GM12878 (cell line): ENCODE measurements around the gene C16orf87. TPM values are rescaled to one million over a fixed set of nuclear protein-coding genes. Genes with fewer than 3 reads are reported as not detected.

Experiments used
- ATAC-seq: fragments of 200-7000 bp; cut with Tn5 transposase; 3 replicates; pipeline ENCODE4 v1.9.1; 2020; ENCODE audit warnings: mild to moderate bottlenecking, moderate library complexity
- BruUV-seq: library from RNA; stranded (reverse); fragments of 400-500 nt; replicated peaks from 2 replicates; lab custom pipeline; 2021; lab: Mats Ljungman, UMichigan
- CTCF ChIA-PET: fragments of 300-600 bp; sonication (Branson Sonifier 250); formaldehyde crosslinking; extraction: SDS; loops from one replicate; lab custom pipeline; 2021; ENCODE audit warnings: inconsistent platforms; lab: Yijun Ruan, JAX
- POLR2A ChIA-PET: fragments of 350-600 bp; formaldehyde crosslinking; extraction: SDS; loops from one replicate; lab custom pipeline; 2021; ENCODE audit warnings: inconsistent platforms; lab: Charles Lee
- RAD21 ChIA-PET: fragments of 300-600 bp; sonication (Branson Sonifier 250); formaldehyde crosslinking; loops from one replicate; lab custom pipeline; 2023; ENCODE audit warnings: antibody characterized with exemption; ENCODE audit not compliant: unreplicated experiment; lab: Charles Lee
- SMC1A ChIA-PET: fragments of 300-600 bp; sonication (Branson Sonifier 250); formaldehyde crosslinking; loops from one replicate; lab custom pipeline; 2023; ENCODE audit not compliant: unreplicated experiment, uncharacterized antibody; lab: Charles Lee
- DNase-seq: peaks from one replicate; pipeline ENCODE4 v3.0.0-alpha.2; 2011; ENCODE audit warnings: low read depth, low spot score
- FAIRE-seq: peaks from 3 replicates; lab custom pipeline; 2011; peaks lifted over from hg19 to GRCh38; lab: Jason Lieb, UNC
- H2AFZ ChIP-seq: 2 replicates; pipeline ENCODE4 v1.6.0; 2011; ENCODE audit warnings: low read depth, low read length, control low read depth; ENCODE audit not compliant: control insufficient read depth
- H3K27ac ChIP-seq: 2 replicates; pipeline ENCODE4 v1.5.1; 2011; ENCODE audit warnings: control low read depth; ENCODE audit not compliant: control insufficient read depth, insufficient read depth
- H3K27me3 ChIP-seq, 2 experiments: replicated peaks in 1 of 2; 2 replicates each; pipeline versions ENCODE4 v1.6.0 to v1.6.1; 2011; ENCODE audit warnings: low read length in 1 of 2; ENCODE audit not compliant: control insufficient read depth in 2 of 2, insufficient read depth in 2 of 2
- H3K36me3 ChIP-seq, 2 experiments: 2 replicates each; pipeline ENCODE4 v1.5.1; 2011; ENCODE audit warnings: low read length in 1 of 2; ENCODE audit not compliant: control insufficient read depth in 2 of 2, insufficient read depth in 2 of 2
- H3K4me1 ChIP-seq: 2 replicates; pipeline ENCODE4 v1.6.1; 2011; ENCODE audit warnings: mild to moderate bottlenecking, low read length, moderate library complexity, mixed read lengths; ENCODE audit not compliant: control insufficient read depth, insufficient read depth
- H3K4me2 ChIP-seq: 2 replicates; pipeline ENCODE4 v1.6.0; 2011; ENCODE audit warnings: control low read depth; ENCODE audit not compliant: control insufficient read depth, insufficient read depth
- H3K4me3 ChIP-seq: fragments of 200-600 bp; sonication (generic); 2 replicates; pipeline ENCODE4 v1.5.1; 2016
- H3K79me2 ChIP-seq: 2 replicates; pipeline ENCODE4 v1.6.0; 2011; ENCODE audit warnings: low read length; ENCODE audit not compliant: control insufficient read depth, insufficient read depth
- H3K9ac ChIP-seq: 2 replicates; pipeline ENCODE4 v1.8.0; 2011; ENCODE audit warnings: low read length, control low read depth, mixed read lengths; ENCODE audit not compliant: control insufficient read depth, insufficient read depth
- H3K9me3 ChIP-seq: replicated peaks from 3 replicates; pipeline ENCODE4 v1.5.1; 2011; ENCODE audit warnings: mild to moderate bottlenecking, low read length; ENCODE audit not compliant: control insufficient read depth, insufficient read depth
- H4K20me1 ChIP-seq: 2 replicates; pipeline ENCODE4 v1.6.0; 2011; ENCODE audit not compliant: control insufficient read depth, insufficient read depth
- CREM ChIP-seq: IDR thresholded peaks from 2 replicates; pipeline ENCODE4 v1.6.1; 2014; ENCODE audit warnings: antibody characterized with exemption, low read depth
- ESRRA ChIP-seq: IDR thresholded peaks from 2 replicates; pipeline ENCODE4 v1.6.1; 2012; ENCODE audit warnings: mild to moderate bottlenecking, low read length, improper control_type of control experiment
- FOXM1 ChIP-seq: IDR thresholded peaks from 2 replicates; pipeline ENCODE4 v1.6.1; 2012; ENCODE audit warnings: low read depth, mild to moderate bottlenecking, inconsistent platforms, low read length, moderate library complexity
- HCFC1 ChIP-seq: fragments of 150-350 bp; IDR thresholded peaks from 2 replicates; pipeline ENCODE4 v1.6.1; 2014; ENCODE audit warnings: low read length
- HDGF ChIP-seq: fragments of 450-650 bp; IDR thresholded peaks from 2 replicates; pipeline ENCODE4 v1.6.1; 2016; ENCODE audit warnings: antibody characterized with exemption
- IRF4 ChIP-seq: IDR thresholded peaks from 2 replicates; pipeline ENCODE4 v1.6.1; 2011; ENCODE audit warnings: low read depth, low read length
- NR2F1 ChIP-seq: fragments of 450-650 bp; conservative IDR thresholded peaks from 2 replicates; pipeline ENCODE4 v1.6.1; 2017; ENCODE audit warnings: mild to moderate bottlenecking
- POLR2A ChIP-seq: IDR thresholded peaks from 2 replicates; pipeline ENCODE4 v1.6.1; 2011; ENCODE audit warnings: low read depth, mild to moderate bottlenecking, low read length
- POLR2AphosphoS5 ChIP-seq: IDR thresholded peaks from 2 replicates; pipeline ENCODE4 v1.6.1; 2011; ENCODE audit warnings: mild to moderate bottlenecking, low read length, inconsistent platforms
- RB1 ChIP-seq: fragments of 450-650 bp; formaldehyde crosslinking; IDR thresholded peaks from 2 replicates; pipeline ENCODE4 v1.6.1; 2017; ENCODE audit warnings: mild to moderate bottlenecking, borderline replicate concordance
- RUNX3 ChIP-seq: IDR thresholded peaks from 2 replicates; pipeline ENCODE4 v1.6.1; 2012; ENCODE audit warnings: low read length, inconsistent platforms
- SMAD1 ChIP-seq: fragments of 450-650 bp; IDR thresholded peaks from 2 replicates; pipeline ENCODE4 v1.6.1; 2018; ENCODE audit warnings: mild to moderate bottlenecking, low read depth; ENCODE audit not compliant: partially characterized antibody
- YBX1 ChIP-seq: fragments of 450-650 bp; IDR thresholded peaks from 2 replicates; pipeline ENCODE4 v1.6.1; 2016; ENCODE audit warnings: antibody characterized with exemption
- YY1 ChIP-seq: IDR thresholded peaks from 2 replicates; pipeline ENCODE4 v1.6.1; 2011; ENCODE audit warnings: low read depth, mild to moderate bottlenecking, low read length
- ZNF217 ChIP-seq: fragments of 450-650 bp; IDR thresholded peaks from 2 replicates; pipeline ENCODE4 v1.6.1; 2017; ENCODE audit warnings: antibody characterized with exemption, mild to moderate bottlenecking
- ZSCAN29 ChIP-seq: fragments of 450-650 bp; IDR thresholded peaks from 2 replicates; pipeline ENCODE4 v1.6.1; 2017; ENCODE audit warnings: mild to moderate bottlenecking, moderate library complexity
- WGBS: methylation state at CpG from one replicate; pipeline ENCODE4 v1.1.6; 2016; ENCODE audit warnings: low lambda C conversion rate; ENCODE audit not compliant: insufficient replicate concordance, insufficient coverage; ENCODE audit errors: missing lambda C conversion rate; 5-methylcytosine and 5-hydroxymethylcytosine counted together
- in situ Hi-C: fragments of 300-500 bp; cut with MboI; formaldehyde crosslinking; loops from 9 replicates; pipeline ENCODE4 v1.14.3; 2018; ENCODE audit warnings: mixed read lengths
- intact Hi-C: fragments of 100-400 bp; cut with micrococcal nuclease; formaldehyde crosslinking; loops from one replicate; pipeline ENCODE4 v1.14.2; 2022; ENCODE audit not compliant: unreplicated experiment
- polyA plus RNA-seq, 11 experiments: library from polyadenylated mRNA; depleted of rRNA in 4 of 11; unstranded in 6 of 11; stranded (reverse) in 5 of 11; fragments of >200 nt; fragmentation: Nextera tagmentation in 4 of 11; fragmentation: Illumina TruSeq in 1 of 11; extraction: Ambion mirVana in 4 of 11; extraction: Trizol in 1 of 11; gene quantifications; 1 replicate in 1 of 11; 2 replicates in 10 of 11; pipeline versions ENCODE4 v1.2.1 to v1.2.3, GENCODE V29; 2011 to 2016; ENCODE audit warnings: inconsistent platforms in 2 of 11, missing spikeins in 2 of 11, low read depth in 1 of 11
- total RNA-seq, 4 experiments: library from RNA; depleted of rRNA in 3 of 4; stranded (reverse); fragments of >200 nt in 3 of 4; fragmentation: Illumina TruSeq in 1 of 4; extraction: Trizol in 1 of 4; gene quantifications; 2 replicates each; pipeline versions ENCODE4 v1.2.1 to v1.2.3, GENCODE V29; 2013 to 2021
- TF ChIP-seq, protein P1 (sequence below): IDR thresholded peaks from 2 replicates; pipeline ENCODE4 v1.6.1; 2012; ENCODE audit warnings: low read depth, low read length, improper control_type of control experiment
- TF ChIP-seq, protein P2 (sequence below): fragments of 450-650 bp; IDR thresholded peaks from 2 replicates; pipeline ENCODE4 v1.6.1; 2016; ENCODE audit warnings: mild to moderate bottlenecking, moderate library complexity, borderline replicate concordance

C16orf87 gene
- total and polyA plus RNA-seq, 10 of the 15 experiments (the other 5 are each of a cell fraction or from before 2014, with no cell fraction given): 18.4 to 72.6 (median 31.0) TPM

DNA sequence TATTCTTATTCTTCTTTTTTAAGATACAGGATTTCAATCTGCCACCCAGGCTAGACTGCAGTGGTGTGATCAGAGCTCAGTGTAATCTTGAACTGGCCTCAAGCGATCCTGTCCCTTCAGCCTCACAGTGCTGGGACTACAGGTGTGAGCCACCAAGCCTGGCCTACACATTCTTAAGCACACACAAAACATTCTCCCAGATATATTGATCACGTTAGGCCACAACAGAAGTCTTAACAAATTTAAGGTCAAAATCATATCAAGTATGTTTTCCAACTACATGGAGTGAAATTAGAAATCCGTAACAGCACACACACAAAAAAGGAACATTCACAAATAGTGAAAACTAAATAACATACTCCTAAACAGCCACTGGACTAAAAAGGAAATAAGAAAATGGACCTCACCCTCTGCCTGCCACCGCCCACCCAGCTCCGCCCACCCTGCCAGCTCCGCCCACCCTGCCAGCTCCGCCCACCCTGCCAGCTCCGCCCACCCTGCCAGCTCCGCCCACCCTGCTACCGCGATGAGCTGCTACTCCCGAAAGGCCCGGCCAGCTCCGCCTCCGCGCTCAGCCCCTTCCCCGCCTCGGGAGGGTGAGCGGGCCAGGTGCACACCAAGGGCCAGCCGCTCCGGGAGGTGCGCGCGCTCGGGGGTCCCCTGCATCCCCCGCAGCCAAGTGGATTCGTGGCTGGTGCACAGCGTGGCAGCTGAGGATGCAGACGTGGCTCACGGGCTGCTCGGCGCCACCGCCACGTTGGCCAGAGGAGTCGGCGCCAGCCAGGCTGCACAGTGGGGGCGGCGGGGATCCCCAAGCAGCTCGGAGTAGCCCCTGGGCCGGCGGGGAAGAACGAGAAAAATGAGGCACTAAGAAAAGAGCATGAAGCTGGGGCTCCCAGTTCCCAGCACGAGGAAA, 41.2 kb downstream of the C16orf87 start:
- SMC1A ChIA-PET: interaction anchor here (0.9 to 6.8 kb wide), 16 partner anchors 11 to 116 kb away, joined by 3 to 40 read pairs (median 6); partner anchors contain the start of gene C16orf87
- DNase-seq (peak; percentile 57), ATAC-seq (peak; percentile 93), FAIRE-seq (no peak)
- no peaks in the 10 kb centered on the region for H3K27me3 ChIP-seq
- peak overlapping the region; percentile 99 for H3K4me2 ChIP-seq
- peak overlapping the region; percentile 70 for H3K9ac ChIP-seq
- peaks cover 5% of the 10 kb centered on the region; the same call in 1 of the 2 replicates for H3K79me2 ChIP-seq
- CTCF ChIA-PET: interaction anchor here (1.0 to 8.9 kb wide), 9 partner anchors 11 to 116 kb away, joined by 3 to 79 read pairs (median 7); no protein-coding TSS in a partner anchor
- intact Hi-C loops (loop anchor here (5.0 kb wide), 2 partner anchors 38 to 102 kb away; partner anchors contain the start of genes ORC6 and VPS35), in situ Hi-C loops (no loop called here)
- no peaks in the 10 kb centered on the region; a peak in 1 of 4 replicates for H3K36me3 ChIP-seq
- RAD21 ChIA-PET: interaction anchor here (0.6 to 4.8 kb wide), 20 partner anchors 11 to 116 kb away, joined by 3 to 30 read pairs (median 5); partner anchors contain the start of gene C16orf87
- POLR2A ChIA-PET: interaction anchor here (0.5 to 3.3 kb wide), 12 partner anchors 10 to 1542 kb away, joined by 3 to 20 read pairs (median 6); partner anchors contain the start of gene C16orf87
- peak overlapping the region; percentile 73 for H3K4me3 ChIP-seq
- peaks cover 11% of the 10 kb centered on the region; the same call in 2 of the 3 replicates for H3K9me3 ChIP-seq
- H3K27ac ChIP-seq: peak overlapping the region; percentile 91
- H3K4me1 ChIP-seq: peaks cover 43% of the 10 kb centered on the region
- no peaks in the 10 kb centered on the region for H4K20me1 ChIP-seq
- peak overlapping the region; percentile 85 for H2AFZ ChIP-seq
- 1% methylated on average over 37 of the region's 43 CpGs for WGBS
- BruUV-seq: TSS peak; percentile 97
- TF ChIP-seq YY1: peak; percentile 50; the same call in 1 of the 2 replicates
- TF ChIP-seq ZSCAN29: no peak
- no peak for TF ChIP-seq HCFC1
- TF ChIP-seq, protein P1, sequence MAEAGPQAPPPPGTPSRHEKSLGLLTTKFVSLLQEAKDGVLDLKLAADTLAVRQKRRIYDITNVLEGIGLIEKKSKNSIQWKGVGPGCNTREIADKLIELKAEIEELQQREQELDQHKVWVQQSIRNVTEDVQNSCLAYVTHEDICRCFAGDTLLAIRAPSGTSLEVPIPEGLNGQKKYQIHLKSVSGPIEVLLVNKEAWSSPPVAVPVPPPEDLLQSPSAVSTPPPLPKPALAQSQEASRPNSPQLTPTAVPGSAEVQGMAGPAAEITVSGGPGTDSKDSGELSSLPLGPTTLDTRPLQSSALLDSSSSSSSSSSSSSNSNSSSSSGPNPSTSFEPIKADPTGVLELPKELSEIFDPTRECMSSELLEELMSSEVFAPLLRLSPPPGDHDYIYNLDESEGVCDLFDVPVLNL: no peak
- TF ChIP-seq RB1: peak; percentile 77; the same call in 1 of the 2 replicates
- peak; percentile 96 for TF ChIP-seq POLR2A
- TF ChIP-seq YBX1: no peak
- TF ChIP-seq ZNF217: peak; percentile 19; the same call in 1 of the 2 replicates
- TF ChIP-seq CREM: no peak
- no peak for TF ChIP-seq FOXM1
- no peak for TF ChIP-seq ESRRA
- peak; percentile 87 for TF ChIP-seq HDGF
- no peak; the same call in none of the 2 replicates for TF ChIP-seq RUNX3
- TF ChIP-seq, protein P2, sequence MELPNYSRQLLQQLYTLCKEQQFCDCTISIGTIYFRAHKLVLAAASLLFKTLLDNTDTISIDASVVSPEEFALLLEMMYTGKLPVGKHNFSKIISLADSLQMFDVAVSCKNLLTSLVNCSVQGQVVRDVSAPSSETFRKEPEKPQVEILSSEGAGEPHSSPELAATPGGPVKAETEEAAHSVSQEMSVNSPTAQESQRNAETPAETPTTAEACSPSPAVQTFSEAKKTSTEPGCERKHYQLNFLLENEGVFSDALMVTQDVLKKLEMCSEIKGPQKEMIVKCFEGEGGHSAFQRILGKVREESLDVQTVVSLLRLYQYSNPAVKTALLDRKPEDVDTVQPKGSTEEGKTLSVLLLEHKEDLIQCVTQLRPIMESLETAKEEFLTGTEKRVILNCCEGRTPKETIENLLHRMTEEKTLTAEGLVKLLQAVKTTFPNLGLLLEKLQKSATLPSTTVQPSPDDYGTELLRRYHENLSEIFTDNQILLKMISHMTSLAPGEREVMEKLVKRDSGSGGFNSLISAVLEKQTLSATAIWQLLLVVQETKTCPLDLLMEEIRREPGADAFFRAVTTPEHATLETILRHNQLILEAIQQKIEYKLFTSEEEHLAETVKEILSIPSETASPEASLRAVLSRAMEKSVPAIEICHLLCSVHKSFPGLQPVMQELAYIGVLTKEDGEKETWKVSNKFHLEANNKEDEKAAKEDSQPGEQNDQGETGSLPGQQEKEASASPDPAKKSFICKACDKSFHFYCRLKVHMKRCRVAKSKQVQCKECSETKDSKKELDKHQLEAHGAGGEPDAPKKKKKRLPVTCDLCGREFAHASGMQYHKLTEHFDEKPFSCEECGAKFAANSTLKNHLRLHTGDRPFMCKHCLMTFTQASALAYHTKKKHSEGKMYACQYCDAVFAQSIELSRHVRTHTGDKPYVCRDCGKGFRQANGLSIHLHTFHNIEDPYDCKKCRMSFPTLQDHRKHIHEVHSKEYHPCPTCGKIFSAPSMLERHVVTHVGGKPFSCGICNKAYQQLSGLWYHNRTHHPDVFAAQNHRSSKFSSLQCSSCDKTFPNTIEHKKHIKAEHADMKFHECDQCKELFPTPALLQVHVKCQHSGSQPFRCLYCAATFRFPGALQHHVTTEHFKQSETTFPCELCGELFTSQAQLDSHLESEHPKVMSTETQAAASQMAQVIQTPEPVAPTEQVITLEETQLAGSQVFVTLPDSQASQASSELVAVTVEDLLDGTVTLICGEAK: no peak
- TF ChIP-seq NR2F1: no peak
- TF ChIP-seq POLR2AphosphoS5: peak; percentile 84
- no peak for TF ChIP-seq SMAD1
- TF ChIP-seq IRF4: no peak
